Bronchial epithelial cell (primary cell): ENCODE results near the gene IPCEF1. TPM values are rescaled to one million over a fixed set of nuclear protein-coding genes. Genes with fewer than 3 reads are reported as not detected.

Source experiments
- DNase-seq: peaks from one replicate; pipeline ENCODE4 v3.0.0-alpha.2; 2010; ENCODE audit warnings: low read depth
- FAIRE-seq: peaks from 2 replicates; lab custom pipeline; 2011; peaks lifted over from hg19 to GRCh38; lab: Jason Lieb, UNC
- H3K27me3 ChIP-seq: 2 replicates; pipeline ENCODE4 v1.5.1; 2011; ENCODE audit warnings: low read length; ENCODE audit not compliant: control insufficient read depth, insufficient read depth
- H3K36me3 ChIP-seq: 2 replicates; pipeline ENCODE4 v1.5.1; 2011; ENCODE audit warnings: low read length; ENCODE audit not compliant: control insufficient read depth, insufficient read depth
- H3K4me3 ChIP-seq: 2 replicates; pipeline ENCODE4 v1.5.1; 2011; ENCODE audit warnings: mild to moderate bottlenecking, low read depth, low read length, control low read depth
- CTCF ChIP-seq: IDR thresholded peaks from 2 replicates; pipeline ENCODE4 v1.5.1; 2011; ENCODE audit warnings: mild to moderate bottlenecking, moderate library complexity, low read length, control low read depth, inconsistent platforms; ENCODE audit not compliant: insufficient read depth, severe bottlenecking
- total RNA-seq: library from RNA; depleted of rRNA; stranded (reverse); fragments of >200 nt; gene quantifications from 2 replicates; pipeline ENCODE4 v1.2.1, GENCODE V29; 2014

The IPCEF1 gene
- total RNA-seq, 1 donor from 2014 or later = under 0.01 TPM

DNA sequence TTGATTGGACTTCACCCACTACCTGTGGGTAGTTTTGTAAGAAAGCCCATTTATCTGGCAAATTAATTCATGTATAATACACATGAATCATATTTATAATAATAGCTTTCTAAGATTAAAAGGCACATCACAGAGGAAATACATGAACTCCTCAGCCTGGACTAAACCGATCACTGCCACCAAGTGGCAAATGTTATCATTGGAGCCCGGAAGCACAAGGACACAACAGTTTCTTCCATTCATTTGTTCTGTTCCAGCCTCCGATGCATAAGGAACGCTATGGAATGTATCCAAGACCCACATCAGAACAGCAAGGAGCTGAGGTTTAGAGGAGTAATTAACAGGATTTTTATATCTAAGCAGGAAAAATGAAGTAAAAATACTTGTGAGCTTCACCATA is 13.9 kb upstream of the IPCEF1 start:
- H3K27me3 ChIP-seq = no peaks in the 10 kb centered on the region
- no peaks in the 10 kb centered on the region for H3K36me3 ChIP-seq
- peak; percentile 42 for TF ChIP-seq CTCF
- FAIRE-seq (no peak), DNase-seq (peak; percentile 29)
- H3K4me3 ChIP-seq = no peak overlapping the region

- FAIRE-seq = peak; percentile 100
- peak; percentile 100 for DNase-seq
- Histone ChIP-seq H3K36me3 (no peaks in the 10 kb centered on the region), H3K4me3 (no peak overlapping the region), H3K27me3 (no peaks in the 10 kb centered on the region)
- TF ChIP-seq CTCF = peak; percentile 16
These were observed 11.5 kb upstream of the IPCEF1 start for GRCh38 chr6:154367839-154368695.

DNA sequence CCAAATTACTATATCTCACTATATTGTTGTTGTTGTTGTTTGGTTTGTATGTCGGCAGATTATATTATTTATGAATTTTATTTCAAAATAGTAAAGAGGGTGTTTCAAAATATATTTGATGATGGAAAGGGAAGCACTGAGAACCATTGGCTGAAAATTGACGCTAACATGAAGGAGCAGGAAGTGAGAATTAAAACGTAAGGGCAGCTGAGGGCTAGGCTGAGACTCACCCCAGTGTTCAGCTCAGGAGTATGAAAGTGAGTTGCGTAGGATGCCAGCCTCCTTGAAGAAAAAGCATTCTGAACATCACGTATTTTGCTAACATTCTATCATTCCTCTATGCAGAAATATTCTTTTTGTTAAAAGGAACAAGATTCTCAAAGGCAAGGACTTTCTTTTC is 10.7 kb upstream of the IPCEF1 start:
- no peak overlapping the region for H3K4me3 ChIP-seq
- no peak for DNase-seq
- no peaks in the 10 kb centered on the region for H3K27me3 ChIP-seq
- H3K36me3 ChIP-seq = no peaks in the 10 kb centered on the region
- FAIRE-seq = no peak
- no peak for TF ChIP-seq CTCF

- DNase-seq = no peak
- no peak for TF ChIP-seq CTCF
- no peak for FAIRE-seq
These were observed 7.2 kb upstream of the IPCEF1 start for GRCh38 chr6:154363821-154364220.

GRCh38 chr6:154361476-154361875 is 4.9 kb upstream of the IPCEF1 start:
- Histone ChIP-seq H3K27me3 (no peaks in the 10 kb centered on the region), H3K4me3 (no peak overlapping the region), H3K36me3 (no peaks in the 10 kb centered on the region)
- FAIRE-seq (no peak), DNase-seq (no peak)
- no peak for TF ChIP-seq CTCF

More at GRCh38 chr6:154363821-154364220, 7.2 kb upstream of the IPCEF1 start:
- Histone ChIP-seq H3K36me3 (no peaks in the 10 kb centered on the region), H3K4me3 (no peak overlapping the region), H3K27me3 (no peaks in the 10 kb centered on the region)
